Gastrocnemius medialis (tissue), 4 donors: Measurements from ENCODE around the gene RNF222.

Experiments used
- POLR2A ChIP-seq, 2 donors: fragments of 450-650 bp; IDR thresholded peaks; one replicate each; pipeline ENCODE4 v1.6.1; 2017; ENCODE audit warnings: antibody characterized with exemption in 2 of 2, mild to moderate bottlenecking in 2 of 2, moderate library complexity in 2 of 2
- TF ChIP-seq, protein P1 (sequence below), 5 experiments: fragments of 450-650 bp in 3 of 5; fragments of 200-600 bp in 2 of 5; sonication (generic) in 2 of 5; IDR thresholded peaks in 4 of 5; conservative IDR thresholded peaks in 1 of 5; 1 replicate in 4 of 5; 2 replicates in 1 of 5; pipeline ENCODE4 v1.5.1; 2016 to 2019; ENCODE audit warnings: antibody characterized with exemption in 5 of 5, mild to moderate bottlenecking in 3 of 5, moderate library complexity in 3 of 5

DNA sequence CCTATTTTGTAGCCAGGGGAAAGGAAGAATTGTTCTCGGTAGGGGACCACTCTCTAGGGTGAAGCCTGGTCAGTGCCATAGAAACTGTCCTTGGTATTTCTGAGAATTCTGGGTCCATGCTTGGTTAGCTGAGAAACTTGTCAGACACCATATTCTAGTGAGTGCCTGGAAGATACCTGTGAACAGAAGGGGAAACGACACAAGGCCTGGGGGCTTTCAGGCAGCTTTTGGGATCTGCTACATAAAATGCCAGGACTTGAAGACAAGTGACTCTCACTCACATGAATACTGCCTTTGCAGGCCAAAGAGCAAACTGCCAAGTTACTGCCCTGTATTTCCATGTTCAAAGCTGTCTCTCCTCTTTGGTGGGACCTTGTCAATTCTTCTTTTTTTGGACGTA, 39.7 kb downstream of the RNF222 start:
- TF ChIP-seq, protein P1, sequence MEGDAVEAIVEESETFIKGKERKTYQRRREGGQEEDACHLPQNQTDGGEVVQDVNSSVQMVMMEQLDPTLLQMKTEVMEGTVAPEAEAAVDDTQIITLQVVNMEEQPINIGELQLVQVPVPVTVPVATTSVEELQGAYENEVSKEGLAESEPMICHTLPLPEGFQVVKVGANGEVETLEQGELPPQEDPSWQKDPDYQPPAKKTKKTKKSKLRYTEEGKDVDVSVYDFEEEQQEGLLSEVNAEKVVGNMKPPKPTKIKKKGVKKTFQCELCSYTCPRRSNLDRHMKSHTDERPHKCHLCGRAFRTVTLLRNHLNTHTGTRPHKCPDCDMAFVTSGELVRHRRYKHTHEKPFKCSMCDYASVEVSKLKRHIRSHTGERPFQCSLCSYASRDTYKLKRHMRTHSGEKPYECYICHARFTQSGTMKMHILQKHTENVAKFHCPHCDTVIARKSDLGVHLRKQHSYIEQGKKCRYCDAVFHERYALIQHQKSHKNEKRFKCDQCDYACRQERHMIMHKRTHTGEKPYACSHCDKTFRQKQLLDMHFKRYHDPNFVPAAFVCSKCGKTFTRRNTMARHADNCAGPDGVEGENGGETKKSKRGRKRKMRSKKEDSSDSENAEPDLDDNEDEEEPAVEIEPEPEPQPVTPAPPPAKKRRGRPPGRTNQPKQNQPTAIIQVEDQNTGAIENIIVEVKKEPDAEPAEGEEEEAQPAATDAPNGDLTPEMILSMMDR (IDR thresholded peaks at IDR 0.05 in 4 of 5, conservative IDR thresholded peaks at IDR 0.05 in 1 of 5): no peak
- TF ChIP-seq POLR2A (IDR thresholded peaks at IDR 0.05): no peak
